Measurements from ENCODE around the gene GPR150.

The GPR150 gene

GRCh38 chr5:95652849-95653248, 33.0 kb downstream of the GPR150 start:
- no peak for DNase-seq

- no peak for DNase-seq
These were observed 34.3 kb downstream of the GPR150 start for GRCh38 chr5:95654196-95654595.

- no peak for DNase-seq
These were observed 35.7 kb downstream of the GPR150 start for GRCh38 chr5:95655575-95655974.

- no peak for DNase-seq
These were observed 40.2 kb downstream of the GPR150 start for GRCh38 chr5:95660060-95660459.

GRCh38 chr5:95662946-95663345, 43.1 kb downstream of the GPR150 start:
- DNase-seq = no peak

GRCh38 chr5:95664204-95664786, 44.4 kb downstream of the GPR150 start:
- DNase-seq = peak; percentile 56 to 74 (median 67)

- DNase-seq = peak; percentile 49 to 80 (median 60)
These were observed 47.3 kb downstream of the GPR150 start for GRCh38 chr5:95667061-95667618.

GRCh38 chr5:95667678-95668077, 47.8 kb downstream of the GPR150 start:
- DNase-seq = no peak

GRCh38 chr5:95668216-95668615, 48.3 kb downstream of the GPR150 start:
- no peak for DNase-seq

- DNase-seq = peak in 3 of 4 experiments; percentile 5 to 34 (median 19)
These were observed 48.8 kb downstream of the GPR150 start for GRCh38 chr5:95668728-95669127.

- no peak for DNase-seq
These were observed 49.7 kb downstream of the GPR150 start for GRCh38 chr5:95669540-95669939.

GRCh38 chr5:95669985-95670384, 50.1 kb downstream of the GPR150 start:
- no peak for DNase-seq

GRCh38 chr5:95670568-95670967, 50.7 kb downstream of the GPR150 start:
- no peak for DNase-seq
